Stimulated activated CD8-positive, alpha-beta memory T cell treated with anti-CD3 and anti-CD28 coated beads, Interleukin-4, amount 100 ng/mL, for 1 hour (primary cell): ENCODE measurements around the gene ARG2.

Experiments used
- DNase-seq, 2 donors: peaks; one replicate each; pipeline ENCODE4 v3.0.0-alpha.2; 2020; ENCODE audit warnings: low read depth in 2 of 2, low spot score in 1 of 2

The ARG2 gene

GRCh38 chr14:67636361-67636919, 16.7 kb downstream of the ARG2 start:
- no peak for DNase-seq

- no peak for DNase-seq
These were observed 18.9 kb downstream of the ARG2 start for GRCh38 chr14:67638642-67639041.

- DNase-seq: no peak
These were observed 21.8 kb downstream of the ARG2 start for GRCh38 chr14:67641480-67641879.

GRCh38 chr14:67641902-67642749, 22.4 kb downstream of the ARG2 start:
- DNase-seq: no peak

- no peak for DNase-seq
These were observed 24.0 kb downstream of the ARG2 start for GRCh38 chr14:67643713-67644112.

GRCh38 chr14:67644428-67644827, 24.7 kb downstream of the ARG2 start:
- no peak for DNase-seq

GRCh38 chr14:67645414-67645813, 25.7 kb downstream of the ARG2 start:
- no peak for DNase-seq

- no peak for DNase-seq
These were observed 26.4 kb downstream of the ARG2 start for GRCh38 chr14:67646131-67646530.

- DNase-seq: no peak
These were observed 30.4 kb downstream of the ARG2 start for GRCh38 chr14:67650151-67650550.

GRCh38 chr14:67650694-67651093, 31.0 kb downstream of the ARG2 start:
- no peak for DNase-seq

GRCh38 chr14:67652189-67652588, 32.5 kb downstream of the ARG2 start:
- no peak for DNase-seq

- no peak for DNase-seq
These were observed 34.0 kb downstream of the ARG2 start for GRCh38 chr14:67653651-67654280.

- DNase-seq: no peak
These were observed 43.9 kb downstream of the ARG2 start for GRCh38 chr14:67663633-67664032.

- no peak for DNase-seq
These were observed 46.1 kb downstream of the ARG2 start for GRCh38 chr14:67665868-67666267.

- no peak for DNase-seq
These were observed 47.2 kb downstream of the ARG2 start for GRCh38 chr14:67666750-67667449.

- no peak for DNase-seq
These were observed 48.8 kb downstream of the ARG2 start for GRCh38 chr14:67668559-67668958.

- no peak for DNase-seq
These were observed 53.7 kb downstream of the ARG2 start for GRCh38 chr14:67673451-67673850.

- DNase-seq: peak; percentile 11 to 28
These were observed 54.4 kb downstream of the ARG2 start for GRCh38 chr14:67674139-67674479.

GRCh38 chr14:67674480-67675218, 54.9 kb downstream of the ARG2 start, which contains the start of gene VTI1B:
VTI1B (minus strand) TSS chr14:67674632; CDS start chr14:67674489, 143 bp downstream.
- DNase-seq: peak; percentile 42 to 54

GRCh38 chr14:67675219-67675582, 55.5 kb downstream of the ARG2 start:
- DNase-seq: no peak

- no peak for DNase-seq
These were observed 59.3 kb downstream of the ARG2 start for GRCh38 chr14:67679006-67679405.
